Activated naive CD4-positive, alpha-beta T cell treated with anti-CD3 and anti-CD28 coated beads for 36 hours (primary cell): ENCODE data around the gene DHRS2. TPM values are rescaled to one million over a fixed set of nuclear protein-coding genes. Genes with fewer than 3 reads are reported as not detected.

ENCODE experiments used
- CTCF ChIA-PET: fragments of 350-600 bp; sonication (Branson Sonifier 250); formaldehyde crosslinking; loops from one replicate; lab custom pipeline; 2021; ENCODE audit warnings: antibody characterized with exemption; lab: Charles Lee
- DNase-seq: peaks from one replicate; pipeline ENCODE4 v3.0.0-alpha.2; 2020
- H3K27ac Mint-ChIP-seq: one replicate; pipeline ENCODE4 v1.8.0; 2021; ENCODE audit warnings: mild to moderate bottlenecking, mixed read lengths
- H3K27me3 Mint-ChIP-seq: one replicate; pipeline ENCODE4 v1.8.0; 2021; ENCODE audit warnings: low read depth, mixed read lengths
- H3K36me3 Mint-ChIP-seq: one replicate; pipeline ENCODE4 v1.8.0; 2021; ENCODE audit warnings: low read depth, mixed read lengths
- H3K4me1 Mint-ChIP-seq: one replicate; pipeline ENCODE4 v1.8.0; 2021; ENCODE audit warnings: low read depth, mixed read lengths
- H3K4me3 Mint-ChIP-seq: one replicate; pipeline ENCODE4 v1.8.0; 2021; ENCODE audit warnings: mild to moderate bottlenecking, moderate library complexity, mixed read lengths
- H3K9me3 Mint-ChIP-seq: one replicate; pipeline ENCODE4 v1.8.0; 2021; ENCODE audit warnings: mixed read lengths
- intact Hi-C: fragments of 100-400 bp; cut with micrococcal nuclease; formaldehyde crosslinking; loops from one replicate; pipeline ENCODE4 v1.15.1; 2023
- total RNA-seq, 2 experiments: library from RNA; stranded (reverse); gene quantifications; one replicate each; pipeline ENCODE4 v1.2.3, GENCODE V29; 2021

Gene DHRS2
- total RNA-seq, 2 experiments from 2014 or later = 0.17 to 0.26 TPM

DNA sequence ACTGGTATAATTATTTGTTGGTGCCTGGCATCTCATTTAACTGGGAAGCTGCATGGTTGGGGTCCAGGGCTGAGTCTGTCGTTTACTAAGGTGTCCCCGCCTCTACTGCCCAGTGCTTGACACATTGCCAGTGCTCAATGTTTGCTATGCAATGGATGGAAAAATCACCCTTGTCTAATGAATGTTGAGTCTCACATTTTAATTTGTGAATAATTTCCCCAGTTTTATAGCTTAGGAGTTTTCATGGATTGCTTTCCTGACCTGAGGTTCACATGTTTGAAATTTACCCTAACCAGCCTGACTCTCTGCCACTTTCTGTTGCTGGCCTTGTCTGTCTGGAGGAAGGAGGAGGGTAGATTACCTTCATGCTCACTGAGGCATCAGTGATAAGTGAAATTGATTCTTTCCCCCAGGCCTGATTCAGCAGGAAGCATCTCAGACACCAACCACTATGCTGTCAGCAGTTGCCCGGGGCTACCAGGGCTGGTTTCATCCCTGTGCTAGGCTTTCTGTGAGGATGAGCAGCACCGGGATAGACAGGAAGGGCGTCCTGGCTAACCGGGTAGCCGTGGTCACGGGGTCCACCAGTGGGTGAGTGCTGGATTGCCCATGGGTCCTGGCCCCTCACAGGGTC is 2.4 kb downstream of the DHRS2 start:
- Mint-ChIP-seq H3K36me3 (no peaks in the 10 kb centered on the region), H3K4me3 (no peak overlapping the region), H3K27me3 (no peaks in the 10 kb centered on the region), H3K27ac (no peak overlapping the region), H3K4me1 (no peaks in the 10 kb centered on the region), H3K9me3 (no peaks in the 10 kb centered on the region)
- DNase-seq = no peak
- CTCF ChIA-PET = no interaction called here
- intact Hi-C loops = no loop called here

DNA sequence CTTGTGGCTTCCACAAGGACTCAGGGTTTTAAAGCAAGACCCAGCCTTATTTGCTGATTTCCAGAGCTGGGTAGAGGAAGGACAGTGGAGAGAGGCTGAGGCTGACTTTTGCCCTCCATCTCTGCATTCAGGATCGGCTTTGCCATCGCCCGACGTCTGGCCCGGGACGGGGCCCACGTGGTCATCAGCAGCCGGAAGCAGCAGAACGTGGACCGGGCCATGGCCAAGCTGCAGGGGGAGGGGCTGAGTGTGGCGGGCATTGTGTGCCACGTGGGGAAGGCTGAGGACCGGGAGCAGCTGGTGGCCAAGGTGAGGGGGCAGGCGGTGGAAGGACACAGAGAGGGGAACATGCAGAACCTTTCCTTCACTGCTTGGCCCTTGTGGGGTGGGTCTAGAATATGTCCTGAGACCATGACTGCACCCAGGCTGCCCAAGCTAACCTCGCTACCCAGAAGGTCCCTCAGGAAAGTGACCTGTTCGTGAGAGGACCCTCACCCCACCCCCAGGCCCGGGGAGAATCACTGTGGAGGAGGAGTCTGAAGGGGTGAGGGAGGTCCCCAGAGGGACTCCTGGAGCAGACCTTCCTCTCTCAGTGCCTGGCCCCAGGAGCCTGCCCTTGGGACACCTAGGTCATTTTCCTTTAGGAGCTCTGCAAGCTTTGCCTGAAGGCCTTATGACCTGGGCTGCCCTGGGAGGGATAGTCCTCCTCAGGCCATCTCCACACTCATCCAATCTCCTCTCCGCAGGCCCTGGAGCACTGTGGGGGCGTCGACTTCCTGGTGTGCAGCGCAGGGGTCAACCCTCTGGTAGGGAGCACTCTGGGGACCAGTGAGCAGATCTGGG is 3.1 kb downstream of the DHRS2 start:
- Mint-ChIP-seq H3K27ac (no peak overlapping the region), H3K4me1 (no peaks in the 10 kb centered on the region), H3K4me3 (no peak overlapping the region), H3K27me3 (no peaks in the 10 kb centered on the region), H3K36me3 (no peaks in the 10 kb centered on the region), H3K9me3 (no peaks in the 10 kb centered on the region)
- intact Hi-C loops = no loop called here
- no peak for DNase-seq
- CTCF ChIA-PET = no interaction called here

DNA sequence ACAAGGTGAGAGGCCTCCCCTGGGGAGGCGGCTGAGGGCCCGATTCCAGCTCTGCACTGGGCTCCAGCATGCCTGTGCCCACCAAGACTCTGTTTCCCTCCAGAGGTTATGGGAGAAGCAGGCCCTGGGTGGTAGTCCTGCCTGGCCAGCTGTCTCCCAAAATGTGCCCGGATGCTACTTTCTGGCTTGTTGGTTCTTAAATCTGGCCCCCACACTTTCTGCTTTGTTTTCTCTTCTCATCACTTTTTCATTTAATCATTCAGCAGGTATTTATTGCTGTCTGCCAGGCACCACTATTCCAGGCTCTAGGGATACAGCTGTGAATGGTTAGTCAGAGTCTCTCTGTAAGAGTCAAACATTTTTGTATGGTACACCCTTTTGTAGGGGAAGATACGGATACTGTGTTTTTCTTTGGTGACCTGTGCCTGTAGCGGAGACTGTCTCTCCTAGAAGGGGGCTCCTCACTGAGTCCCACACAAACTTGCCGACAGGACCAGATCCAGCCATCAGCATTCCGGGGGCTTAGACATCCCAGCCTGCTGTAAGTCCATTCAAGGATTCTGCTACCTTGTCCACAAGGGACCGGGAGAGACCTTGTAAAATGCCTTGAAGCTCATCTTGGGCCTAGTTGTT is 3.8 kb downstream of the DHRS2 start:
- Mint-ChIP-seq H3K9me3 (no peaks in the 10 kb centered on the region), H3K4me3 (no peak overlapping the region), H3K27ac (no peak overlapping the region), H3K27me3 (no peaks in the 10 kb centered on the region), H3K4me1 (no peaks in the 10 kb centered on the region), H3K36me3 (no peaks in the 10 kb centered on the region)
- no peak for DNase-seq
- intact Hi-C loops = no loop called here
- CTCF ChIA-PET = interaction anchor here (1.0 to 3.2 kb wide), 3 partner anchors 9 to 26 kb away, joined by 3 to 28 read pairs (median 4); no protein-coding TSS in a partner anchor

DNA sequence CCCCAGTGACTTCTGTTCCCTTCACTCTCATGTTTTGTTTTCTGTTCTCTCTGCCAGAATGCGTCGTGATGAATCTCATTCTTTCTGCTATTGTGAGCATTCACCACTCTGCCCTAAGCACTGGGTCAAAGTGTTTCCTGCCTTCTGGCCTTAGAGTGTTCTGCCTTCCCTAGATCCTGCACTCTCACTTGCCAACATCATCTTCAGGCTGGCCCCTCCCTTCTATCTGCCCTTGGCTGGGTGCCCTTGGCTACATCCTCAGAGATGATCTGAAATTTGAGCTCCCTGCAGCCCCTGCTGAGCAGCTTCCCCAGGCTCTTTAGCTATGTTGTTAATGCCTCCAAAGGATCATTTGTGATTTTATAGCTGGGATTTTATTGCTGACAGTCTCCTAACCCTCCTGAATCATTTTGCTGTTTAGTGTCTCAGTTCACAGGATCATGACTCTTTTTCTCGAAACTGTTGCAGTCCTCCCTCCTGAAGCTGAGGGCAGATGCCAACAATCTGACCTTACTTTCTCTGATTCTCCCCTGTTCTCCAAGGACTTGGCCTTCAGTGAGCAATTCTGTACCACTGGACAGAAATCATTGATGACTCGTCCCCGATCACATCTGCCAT is 4.5 kb downstream of the DHRS2 start:
- intact Hi-C loops = no loop called here
- no peak for DNase-seq
- H3K4me1 Mint-ChIP-seq = no peaks in the 10 kb centered on the region
- no peaks in the 10 kb centered on the region for H3K36me3 Mint-ChIP-seq
- H3K27ac Mint-ChIP-seq = no peak overlapping the region
- no peaks in the 10 kb centered on the region for H3K9me3 Mint-ChIP-seq
- no peaks in the 10 kb centered on the region for H3K27me3 Mint-ChIP-seq
- CTCF ChIA-PET = interaction anchor here (1.0 to 3.2 kb wide), 3 partner anchors 10 to 26 kb away, joined by 3 to 28 read pairs (median 4); no protein-coding TSS in a partner anchor
- H3K4me3 Mint-ChIP-seq = no peak overlapping the region

DNA sequence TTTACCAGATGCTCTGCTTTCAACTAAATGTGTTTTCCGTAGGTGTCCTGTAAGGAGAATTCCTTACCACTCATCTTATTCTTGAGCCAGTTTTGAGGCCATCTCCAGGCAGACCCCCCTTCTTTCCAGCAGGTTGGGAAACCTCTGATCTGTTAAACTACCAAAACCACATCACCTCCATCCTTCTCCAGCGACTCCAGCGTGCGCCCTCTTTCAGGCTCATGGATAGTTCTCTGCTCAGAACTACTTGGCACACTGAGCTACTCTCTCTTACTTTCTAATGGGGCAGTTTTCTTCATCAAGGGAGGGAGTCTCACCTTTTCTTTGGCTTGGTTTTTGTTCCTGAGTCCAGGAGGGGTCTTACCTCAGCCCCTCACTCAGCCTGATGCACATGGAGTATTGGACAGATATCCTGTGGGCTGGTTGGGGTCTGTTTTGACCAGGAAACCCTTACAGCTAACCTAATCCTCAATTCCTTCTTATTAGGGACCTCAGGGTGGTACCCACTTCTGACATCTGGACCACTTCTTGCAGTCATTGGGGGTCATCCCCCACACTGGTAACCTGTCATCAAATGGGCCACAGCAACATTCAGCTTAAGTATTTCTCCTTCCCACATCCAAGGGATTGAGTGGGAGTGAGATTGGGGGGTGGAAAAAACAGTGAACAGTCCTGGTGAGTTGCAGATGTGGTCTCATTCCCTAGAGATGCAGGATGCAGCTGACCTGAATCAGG is 5.2 kb downstream of the DHRS2 start:
- intact Hi-C loops = no loop called here
- Mint-ChIP-seq H3K9me3 (no peaks in the 10 kb centered on the region), H3K27ac (no peak overlapping the region), H3K36me3 (no peaks in the 10 kb centered on the region), H3K4me1 (no peaks in the 10 kb centered on the region), H3K27me3 (no peaks in the 10 kb centered on the region), H3K4me3 (no peak overlapping the region)
- CTCF ChIA-PET = interaction anchor here (1.0 to 3.2 kb wide), 3 partner anchors 10 to 25 kb away, joined by 3 to 28 read pairs (median 4); no protein-coding TSS in a partner anchor
- DNase-seq = no peak

DNA sequence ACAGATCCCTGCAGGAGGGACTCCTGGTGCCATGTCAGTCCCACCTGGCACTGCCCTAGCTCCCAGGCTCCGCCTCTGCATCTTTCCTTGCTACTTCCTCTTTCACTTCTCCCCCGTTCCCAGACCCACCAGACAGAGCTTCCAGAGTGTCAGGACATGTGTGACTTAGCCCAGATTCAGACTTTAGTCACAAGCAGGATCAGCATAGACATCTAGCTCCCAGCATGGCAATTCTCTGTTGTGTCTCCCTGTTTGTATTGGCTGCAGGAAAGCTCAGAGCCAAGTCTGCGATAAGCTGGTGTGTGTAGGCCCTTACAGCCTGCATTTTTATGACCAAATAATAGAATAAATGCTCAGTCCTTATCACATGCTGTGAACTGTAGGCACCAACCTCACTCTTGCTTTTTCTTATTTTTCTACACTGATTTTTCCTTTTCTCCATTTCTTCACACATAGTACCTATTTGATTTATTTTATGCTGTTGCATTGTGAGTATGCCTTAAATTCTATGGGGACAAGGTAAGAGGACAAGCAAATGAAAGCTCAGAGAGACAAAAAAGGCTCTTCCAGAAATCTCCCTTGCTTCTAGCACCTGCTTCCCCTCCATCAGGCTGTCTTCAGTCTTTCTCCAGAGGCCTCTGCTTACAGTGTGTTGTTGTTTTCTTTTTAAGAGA is 5.9 kb downstream of the DHRS2 start:
- no peaks in the 10 kb centered on the region for H3K27me3 Mint-ChIP-seq
- no peak for DNase-seq
- H3K36me3 Mint-ChIP-seq = no peaks in the 10 kb centered on the region
- no peak overlapping the region for H3K27ac Mint-ChIP-seq
- intact Hi-C loops = no loop called here
- no peaks in the 10 kb centered on the region for H3K4me1 Mint-ChIP-seq
- CTCF ChIA-PET = interaction anchor here (0.6 to 3.2 kb wide), 2 partner anchors 11 to 180 kb away, joined by 5 to 28 read pairs; no protein-coding TSS in a partner anchor
- H3K4me3 Mint-ChIP-seq = no peak overlapping the region
- no peaks in the 10 kb centered on the region for H3K9me3 Mint-ChIP-seq

DNA sequence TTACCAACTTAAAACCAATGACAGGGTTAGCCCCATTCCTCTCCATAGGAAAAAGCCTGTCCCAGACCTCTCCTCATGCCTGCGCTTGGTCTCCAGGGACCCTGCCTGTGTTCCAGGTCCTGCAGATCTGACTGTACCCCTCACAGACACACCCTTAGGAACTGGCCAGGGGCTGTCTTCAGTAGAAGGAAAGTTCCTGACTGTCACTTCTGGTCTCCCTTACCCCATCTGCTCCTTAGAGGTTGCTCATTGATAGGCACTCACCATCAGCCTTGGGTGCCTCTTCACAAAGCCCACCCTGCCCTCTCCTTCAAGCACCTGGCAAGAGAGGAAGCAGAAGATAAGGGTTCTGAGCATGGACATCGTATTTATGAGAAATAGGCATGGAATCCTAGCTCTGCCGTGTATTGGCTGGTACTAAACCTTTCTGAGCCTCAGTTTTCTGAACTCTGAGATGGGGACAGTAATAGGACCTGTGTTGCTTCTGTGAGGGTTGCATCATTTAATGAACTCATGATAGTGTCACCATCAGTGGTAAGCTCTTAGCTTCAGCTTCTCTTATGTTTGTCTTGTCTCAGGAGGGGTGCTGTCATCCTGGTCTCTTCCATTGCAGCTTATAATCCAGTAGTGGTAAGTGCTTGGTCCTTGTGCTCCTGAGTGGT is 7.5 kb downstream of the DHRS2 start:
- Mint-ChIP-seq H3K4me1 (no peaks in the 10 kb centered on the region), H3K4me3 (no peak overlapping the region), H3K27ac (no peak overlapping the region), H3K27me3 (no peaks in the 10 kb centered on the region), H3K9me3 (no peaks in the 10 kb centered on the region), H3K36me3 (no peaks in the 10 kb centered on the region)
- no peak for DNase-seq
- CTCF ChIA-PET = interaction anchor here (0.6 to 1.1 kb wide), 4 partner anchors 9 to 571 kb away, joined by 3 to 5 read pairs (median 3); no protein-coding TSS in a partner anchor
- intact Hi-C loops = no loop called here

DNA sequence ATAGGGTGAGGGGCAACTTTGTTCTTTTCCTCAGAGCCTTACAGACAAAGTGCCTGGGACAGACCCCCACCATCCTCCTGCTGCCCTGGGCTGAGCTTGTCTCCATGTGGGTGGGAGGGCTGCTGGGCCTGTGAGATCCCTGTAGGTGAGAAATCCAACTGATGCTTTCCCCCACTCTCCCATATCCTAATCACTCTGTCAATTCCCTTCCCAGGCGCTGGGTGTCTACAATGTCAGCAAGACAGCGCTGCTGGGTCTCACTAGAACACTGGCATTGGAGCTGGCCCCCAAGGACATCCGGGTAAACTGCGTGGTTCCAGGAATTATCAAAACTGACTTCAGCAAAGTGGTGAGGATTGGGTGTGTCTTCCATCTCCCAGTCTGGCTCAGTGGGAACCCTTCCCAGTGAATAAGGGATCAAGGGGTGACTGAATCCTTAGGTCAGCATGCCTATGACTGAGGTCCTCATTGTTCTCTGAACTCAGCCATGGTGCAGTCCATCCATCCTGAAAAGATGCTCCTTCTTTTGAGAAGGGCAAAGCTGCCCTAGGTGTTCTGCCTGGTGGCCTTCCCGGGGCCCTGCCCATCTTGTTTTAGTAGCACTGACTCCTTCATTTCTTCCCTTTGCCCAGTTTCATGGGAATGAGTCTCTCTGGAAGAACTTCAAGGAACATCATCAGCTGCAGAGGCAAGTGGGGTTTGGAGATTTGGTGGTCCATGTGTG is 8.2 kb downstream of the DHRS2 start:
- H3K9me3 Mint-ChIP-seq = no peaks in the 10 kb centered on the region
- intact Hi-C loops = no loop called here
- H3K4me3 Mint-ChIP-seq = no peak overlapping the region
- CTCF ChIA-PET = interaction anchor here (0.5 to 1.1 kb wide), 5 partner anchors 9 to 570 kb away, joined by 3 to 5 read pairs (median 3); no protein-coding TSS in a partner anchor
- no peak overlapping the region for H3K27ac Mint-ChIP-seq
- no peaks in the 10 kb centered on the region for H3K36me3 Mint-ChIP-seq
- H3K27me3 Mint-ChIP-seq = no peaks in the 10 kb centered on the region
- H3K4me1 Mint-ChIP-seq = no peaks in the 10 kb centered on the region
- no peak for DNase-seq

DNA sequence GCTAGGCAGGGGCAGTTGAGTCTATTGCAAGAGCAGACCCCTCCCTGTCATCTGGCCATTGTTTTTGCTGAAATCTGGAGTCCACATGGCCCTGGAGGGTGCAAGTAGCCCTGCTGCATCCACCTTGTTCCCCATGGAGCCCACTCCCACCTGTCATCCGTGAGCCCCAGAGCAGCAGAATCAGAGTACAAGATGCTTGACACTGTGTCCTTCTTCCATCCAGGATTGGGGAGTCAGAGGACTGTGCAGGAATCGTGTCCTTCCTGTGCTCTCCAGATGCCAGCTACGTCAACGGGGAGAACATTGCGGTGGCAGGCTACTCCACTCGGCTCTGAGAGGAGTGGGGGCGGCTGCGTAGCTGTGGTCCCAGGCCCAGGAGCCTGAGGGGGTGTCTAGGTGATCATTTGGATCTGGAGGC is 8.8 kb downstream of the DHRS2 start:
- no peak overlapping the region for H3K4me3 Mint-ChIP-seq
- H3K27me3 Mint-ChIP-seq = no peaks in the 10 kb centered on the region
- H3K36me3 Mint-ChIP-seq = no peaks in the 10 kb centered on the region
- H3K4me1 Mint-ChIP-seq = no peaks in the 10 kb centered on the region
- H3K27ac Mint-ChIP-seq = no peak overlapping the region
- intact Hi-C loops = no loop called here
- CTCF ChIA-PET = interaction anchor here (1.1 to 1.8 kb wide), 2 partner anchors 10 to 13 kb away, joined by 3 to 11 read pairs; no protein-coding TSS in a partner anchor
- H3K9me3 Mint-ChIP-seq = no peaks in the 10 kb centered on the region
- no peak for DNase-seq

DNA sequence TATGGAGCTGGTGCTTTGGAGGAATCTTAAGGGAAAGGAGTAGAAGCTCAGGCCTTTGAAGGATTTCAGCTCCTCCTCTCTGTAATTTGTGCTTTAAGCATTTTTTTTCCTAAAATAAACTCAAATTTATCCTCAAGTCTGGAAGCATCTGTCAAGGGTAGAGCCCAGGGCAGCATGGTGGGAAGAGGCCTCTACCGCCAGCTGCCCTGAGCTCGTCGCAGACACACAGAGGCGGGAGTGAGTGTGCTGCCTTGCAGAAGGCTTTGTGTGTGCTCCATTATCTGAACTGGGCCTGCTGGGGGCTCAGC is 9.3 kb downstream of the DHRS2 start:
- no peak for DNase-seq
- CTCF ChIA-PET = interaction anchor here (1.8 kb wide), 1 partner anchor 13 kb away, joined by 11 read pairs; no protein-coding TSS in a partner anchor
- intact Hi-C loops = no loop called here
- Mint-ChIP-seq H3K9me3 (no peaks in the 10 kb centered on the region), H3K36me3 (no peaks in the 10 kb centered on the region), H3K4me3 (no peak overlapping the region), H3K4me1 (no peaks in the 10 kb centered on the region), H3K27me3 (no peaks in the 10 kb centered on the region), H3K27ac (no peak overlapping the region)
